HTERT RPE-1 (cell line): ENCODE measurements around the gene S100P.
"Not testable (repeated sequence)": the region's sequence is repeated elsewhere in the genome, so short reads cannot be mapped to it uniquely, and the experiment has no call there.

ENCODE experiments used
- in situ Hi-C: fragments of 300-500 bp; cut with MboI; formaldehyde crosslinking; loops from 4 replicates; pipeline ENCODE4 v1.14.3; 2020; ENCODE audit warnings: low sequenced_read_pairs

Gene S100P

GRCh38 chr4:6720202-6720699, 26.6 kb downstream of the S100P start:
- in situ Hi-C loops = no loop called here

- in situ Hi-C loops = no loop called here
Measured at GRCh38 chr4:6721121-6721520, 27.4 kb downstream of the S100P start.

- in situ Hi-C loops = no loop called here
Measured at GRCh38 chr4:6722891-6723290, 29.2 kb downstream of the S100P start.

GRCh38 chr4:6723851-6724250, 30.2 kb downstream of the S100P start:
- in situ Hi-C loops = no loop called here

DNA sequence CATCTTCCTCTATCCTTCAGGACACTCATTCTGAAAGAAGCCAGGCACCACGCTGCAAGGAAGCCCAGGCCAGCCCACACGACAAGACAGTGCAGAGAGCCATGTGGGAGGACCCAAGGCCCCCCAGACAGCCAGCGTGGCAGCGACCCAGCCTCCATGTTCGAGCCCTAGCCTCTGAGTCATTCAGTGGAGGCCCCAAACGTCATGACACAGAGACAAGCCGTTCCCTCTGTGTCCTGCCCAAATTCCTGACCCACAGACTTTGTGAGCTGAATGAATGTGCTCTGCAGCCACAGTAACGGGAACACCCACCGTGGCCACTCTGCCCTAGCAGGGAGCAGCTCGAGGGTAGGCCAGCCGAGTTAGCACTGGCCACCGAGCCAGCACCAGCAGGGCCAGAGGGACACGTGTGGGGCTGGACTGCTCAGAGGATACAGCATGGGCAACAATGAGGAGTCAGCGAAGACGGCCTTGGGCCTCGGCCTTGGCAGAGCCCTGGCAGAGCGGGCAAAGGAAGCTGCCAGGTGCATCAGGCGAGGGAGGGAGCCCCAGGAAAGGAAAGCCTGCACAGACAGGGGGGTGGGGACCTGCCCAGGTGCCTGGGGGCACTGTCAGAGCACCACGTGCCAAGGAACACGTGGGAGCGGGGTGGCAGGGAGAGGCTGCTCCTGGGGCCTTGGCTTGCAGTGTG, 30.9 kb downstream of the S100P start:
- in situ Hi-C loops = no loop called here

DNA sequence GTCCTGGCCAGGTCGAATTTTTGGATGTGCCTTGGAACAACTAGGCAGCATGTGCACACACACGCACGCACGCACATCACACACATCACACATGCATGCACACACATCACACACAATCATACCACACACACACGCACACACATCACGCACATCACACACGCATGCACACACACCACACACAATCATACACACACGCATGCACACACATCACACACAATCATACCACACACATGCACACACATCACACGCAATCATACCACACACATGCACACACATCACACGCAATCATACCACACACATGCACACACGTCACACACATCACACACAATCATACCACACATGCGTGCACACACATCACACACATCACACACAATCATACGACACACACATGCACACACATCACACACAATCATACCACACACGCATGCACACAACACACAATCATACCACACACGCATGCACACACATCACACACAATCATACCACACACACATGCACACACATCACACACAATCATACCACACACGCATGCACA, 31.8 kb downstream of the S100P start:
- in situ Hi-C loops = not testable (repeated sequence)

DNA sequence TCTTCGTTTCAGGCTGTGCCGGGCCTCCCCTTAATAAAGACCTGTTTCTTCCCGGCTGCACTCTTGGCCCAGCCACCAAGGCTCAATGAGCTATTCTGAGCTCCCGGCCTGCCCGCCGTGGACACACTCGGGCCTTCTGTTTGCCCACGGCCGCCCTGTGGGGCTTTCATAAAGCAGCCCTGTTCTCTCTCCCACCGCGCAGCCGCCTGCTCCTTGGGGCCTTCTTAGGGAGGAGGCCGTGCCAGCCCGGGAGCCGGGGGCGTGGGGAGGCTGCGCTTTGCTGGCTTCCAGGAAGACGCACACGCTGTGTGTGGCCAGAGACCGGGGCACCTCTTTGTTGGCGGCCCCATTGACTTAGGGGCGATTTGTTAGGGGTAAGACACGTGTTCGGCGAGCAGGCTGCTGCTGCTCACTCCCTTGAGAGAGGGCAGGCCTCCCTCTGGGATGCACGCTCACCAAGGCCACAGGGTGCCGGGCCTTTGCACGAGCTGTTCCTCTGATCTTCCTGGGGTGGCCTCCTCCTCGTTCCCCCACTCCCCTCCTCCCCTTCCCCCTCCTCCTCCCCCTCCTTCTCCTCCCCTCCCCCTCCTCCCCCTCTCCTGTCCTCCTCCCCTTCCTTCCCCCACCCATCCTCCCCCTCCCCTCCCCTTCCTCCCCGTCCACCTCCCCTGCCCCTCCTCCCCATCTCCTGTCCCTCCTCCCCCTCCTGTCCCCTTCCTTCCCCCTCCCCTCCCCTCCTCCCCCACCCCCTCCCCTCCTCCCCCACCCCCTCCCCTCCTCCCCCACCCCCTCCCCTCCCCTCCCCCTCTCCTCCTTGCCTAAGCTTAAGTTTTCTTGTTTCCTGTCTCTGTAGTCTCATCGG, 33.6 kb downstream of the S100P start:
- in situ Hi-C loops = no loop called here

DNA sequence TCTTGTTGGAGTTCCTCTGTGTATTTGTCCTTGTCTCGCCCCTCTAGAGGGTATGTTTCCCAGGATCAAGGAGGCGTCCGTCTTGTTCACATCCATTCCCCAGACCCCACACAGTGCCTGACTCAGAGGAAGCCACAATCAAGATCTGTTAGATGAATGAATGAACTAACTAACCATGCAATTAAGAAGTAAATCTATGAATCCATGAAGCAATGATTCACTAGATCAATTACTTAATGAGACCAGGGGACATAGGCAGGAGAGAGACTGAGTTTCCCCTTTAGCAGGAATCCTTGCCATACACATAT, 34.2 kb downstream of the S100P start:
- in situ Hi-C loops = no loop called here

DNA sequence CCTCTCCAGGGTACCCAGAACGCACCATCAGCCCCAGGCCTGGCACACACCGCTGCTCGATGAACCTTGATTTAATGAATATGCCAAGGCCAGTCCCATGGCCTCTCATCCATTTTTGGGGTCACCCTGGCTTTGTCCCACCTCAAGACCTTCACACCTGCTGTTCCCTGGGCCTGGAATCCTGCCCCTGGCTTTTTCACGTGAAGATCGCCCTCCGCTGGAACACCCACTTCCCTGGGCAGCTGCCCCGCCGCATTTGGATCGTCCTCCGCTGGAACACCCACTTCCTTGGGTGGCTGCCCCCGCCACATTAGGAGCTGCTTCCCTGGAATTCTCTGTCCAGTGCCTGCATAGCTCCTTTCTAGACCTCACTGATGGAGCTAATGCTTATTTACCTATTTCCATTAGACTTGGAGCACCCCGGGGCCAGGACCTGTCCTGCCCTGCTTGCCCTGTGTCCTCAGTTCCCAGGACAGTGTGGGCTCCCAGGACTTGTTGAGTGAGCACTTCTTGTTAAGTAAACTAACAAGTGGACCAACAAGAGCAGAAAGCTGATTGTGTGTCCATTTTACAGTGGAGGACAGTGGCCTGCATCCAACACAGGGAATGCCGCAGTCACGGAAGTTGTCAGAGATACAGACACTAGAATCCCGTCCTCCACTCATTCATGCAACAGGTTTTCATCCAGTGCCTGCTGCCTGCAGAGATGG, 34.8 kb downstream of the S100P start:
- in situ Hi-C loops = no loop called here

DNA sequence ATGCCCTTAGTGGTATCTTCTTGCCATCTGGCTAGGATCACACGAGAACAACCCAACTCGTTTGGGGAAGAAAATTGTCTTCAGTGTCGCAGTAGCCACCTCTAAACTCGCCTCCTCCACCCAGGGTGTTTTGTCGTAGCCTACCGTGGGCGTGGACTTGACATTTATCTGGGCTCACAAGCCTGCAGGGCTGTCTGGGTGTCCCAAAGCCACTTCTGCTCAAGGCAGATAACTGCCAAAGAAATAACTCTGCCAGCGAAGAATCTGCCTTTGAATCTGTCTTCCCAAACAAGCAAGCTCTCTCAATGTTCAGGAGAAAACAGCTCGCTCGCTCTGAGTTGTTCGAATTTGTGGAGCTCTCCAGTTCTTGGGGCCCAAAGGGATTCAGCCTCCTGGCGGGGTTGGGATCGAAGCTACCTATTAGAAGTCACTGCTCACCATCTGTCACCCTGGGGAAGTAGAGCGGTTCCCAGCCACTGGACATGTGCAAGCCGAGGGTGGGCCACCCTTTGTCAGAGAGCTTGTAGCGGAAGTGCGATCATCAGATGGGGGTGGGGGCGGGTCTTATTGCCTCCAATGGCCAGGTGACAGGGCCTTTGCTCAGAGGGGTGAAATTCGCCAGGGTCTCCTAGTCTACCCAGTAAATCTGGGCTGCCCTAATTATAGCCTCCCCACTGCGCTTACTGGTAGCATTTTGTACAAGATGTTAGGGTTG, 37.1 kb downstream of the S100P start:
- in situ Hi-C loops = no loop called here

DNA sequence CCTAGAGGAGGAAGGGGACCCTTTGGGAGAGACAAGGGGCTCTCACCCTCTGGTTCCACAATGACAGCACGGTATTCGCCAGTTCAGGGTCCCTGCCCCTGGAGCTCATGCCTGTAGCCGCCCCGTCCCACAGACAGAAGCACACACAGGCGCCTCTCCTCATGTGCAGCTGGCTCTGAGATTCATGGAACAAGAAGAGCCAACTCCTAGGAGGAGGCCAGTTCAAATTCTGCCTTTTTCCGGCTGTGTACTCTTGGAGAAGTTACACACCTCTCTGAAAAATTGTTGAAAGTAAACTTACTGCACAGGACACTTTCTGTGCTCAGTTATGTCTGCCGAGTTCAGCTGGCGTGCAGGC, 37.6 kb downstream of the S100P start:
- in situ Hi-C loops = no loop called here

DNA sequence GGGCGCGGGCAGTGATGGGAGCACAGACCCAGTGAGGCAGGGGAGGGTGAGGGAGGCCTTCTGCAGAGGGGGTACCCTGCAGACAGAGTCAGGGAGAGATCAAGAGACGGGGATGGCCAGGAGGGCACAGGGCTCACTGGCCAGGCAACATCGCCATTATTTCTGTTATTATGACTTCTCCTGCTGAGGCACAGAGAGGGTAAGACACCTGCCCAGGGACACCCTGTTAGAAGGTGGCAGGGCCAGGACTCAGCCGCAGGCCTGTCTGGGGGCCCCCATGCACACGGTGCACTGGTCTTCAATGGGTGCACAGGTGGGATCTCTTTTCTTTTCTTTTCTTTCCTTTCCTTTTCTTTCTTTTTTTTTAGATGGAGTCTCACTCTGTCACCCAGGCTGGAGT, 38.1 kb downstream of the S100P start:
- in situ Hi-C loops = no loop called here

- in situ Hi-C loops = no loop called here
Measured at GRCh38 chr4:6732441-6733357, 39.0 kb downstream of the S100P start.

DNA sequence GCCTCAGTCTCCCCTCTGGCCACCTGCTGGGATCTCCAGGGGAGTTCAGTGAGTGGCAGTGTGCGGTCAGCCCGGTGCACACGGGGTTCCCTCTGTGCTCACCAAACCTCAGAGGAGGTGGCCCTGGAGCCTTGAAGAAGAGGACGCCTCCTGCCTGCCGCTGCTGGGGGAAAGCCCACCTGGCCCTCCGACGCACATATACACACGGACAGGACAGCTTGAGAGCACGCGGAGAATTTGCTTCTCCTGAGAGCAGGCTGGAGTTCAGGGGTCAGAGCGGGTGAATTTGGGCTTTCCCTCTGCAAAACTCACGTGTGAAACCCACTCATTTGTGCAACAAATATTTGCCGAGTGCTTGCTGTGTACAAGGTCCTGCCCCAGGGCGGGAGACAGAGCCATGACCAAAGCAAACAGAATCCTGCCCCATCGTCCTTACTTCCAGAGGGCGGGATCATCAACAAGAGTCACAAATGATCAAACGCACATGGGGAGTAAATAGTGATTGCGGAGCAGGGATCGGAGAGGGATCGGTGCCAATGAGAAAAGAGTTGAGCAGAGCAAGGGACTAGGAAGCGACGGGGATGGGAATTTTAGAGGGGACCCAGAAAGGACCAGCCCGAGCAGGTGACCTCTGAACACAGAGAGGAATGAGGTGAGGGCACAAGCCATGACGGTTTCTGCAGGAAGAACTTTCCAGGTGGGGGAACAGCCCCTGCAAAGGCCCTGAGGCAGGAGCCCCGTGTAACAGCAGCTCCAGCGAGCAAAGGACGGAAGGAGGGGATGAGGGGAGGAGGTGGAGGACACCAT, 39.9 kb downstream of the S100P start:
- in situ Hi-C loops = no loop called here

DNA sequence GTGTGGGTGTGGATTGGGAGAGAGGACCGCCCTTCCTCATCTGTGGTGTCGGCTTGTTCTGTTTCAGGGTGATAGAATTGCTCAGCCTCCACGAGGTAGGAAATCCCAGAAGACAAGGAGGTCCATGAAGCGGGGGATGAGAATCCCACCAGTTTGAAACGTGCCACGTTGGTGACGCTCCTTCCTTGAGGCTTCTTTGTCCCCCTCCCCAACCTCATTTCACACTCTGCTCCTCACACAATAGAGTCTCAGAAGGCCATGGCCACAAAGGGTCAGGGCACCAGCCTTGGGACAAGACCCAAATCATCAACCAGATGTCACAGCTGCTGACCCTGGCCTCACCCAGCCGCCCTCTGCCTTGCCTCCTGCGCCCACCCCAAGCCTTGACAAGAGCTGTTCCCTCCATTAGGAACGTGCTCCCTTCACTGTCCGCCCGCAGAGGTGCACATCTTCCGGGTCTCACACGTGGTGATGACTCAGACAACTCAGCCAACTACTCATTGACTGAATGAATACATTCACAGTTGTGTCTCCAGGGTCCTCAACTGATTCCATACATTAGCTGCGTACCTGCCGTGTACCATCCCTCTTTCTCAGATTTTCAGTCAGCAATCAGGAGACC, 40.6 kb downstream of the S100P start:
- in situ Hi-C loops = no loop called here

DNA sequence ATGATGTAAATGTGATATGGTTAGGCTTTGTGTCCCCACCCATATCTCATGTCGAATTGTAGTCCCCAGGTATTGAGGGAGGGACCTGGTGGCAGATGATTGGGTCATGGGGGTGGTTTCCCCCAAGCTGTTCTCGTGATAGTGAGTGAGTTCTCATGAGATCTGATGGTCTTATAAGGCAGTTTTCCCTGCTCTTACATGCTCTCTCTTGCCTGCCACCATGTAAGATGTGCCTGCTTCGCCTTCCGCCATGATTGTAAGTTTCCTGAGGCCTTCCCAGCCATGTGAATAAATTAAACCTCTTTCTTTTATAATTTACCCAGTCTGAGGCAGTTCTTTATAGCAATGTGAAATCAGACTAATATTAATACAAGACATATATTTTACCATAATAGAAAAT, 46.2 kb downstream of the S100P start:
- in situ Hi-C loops = no loop called here

DNA sequence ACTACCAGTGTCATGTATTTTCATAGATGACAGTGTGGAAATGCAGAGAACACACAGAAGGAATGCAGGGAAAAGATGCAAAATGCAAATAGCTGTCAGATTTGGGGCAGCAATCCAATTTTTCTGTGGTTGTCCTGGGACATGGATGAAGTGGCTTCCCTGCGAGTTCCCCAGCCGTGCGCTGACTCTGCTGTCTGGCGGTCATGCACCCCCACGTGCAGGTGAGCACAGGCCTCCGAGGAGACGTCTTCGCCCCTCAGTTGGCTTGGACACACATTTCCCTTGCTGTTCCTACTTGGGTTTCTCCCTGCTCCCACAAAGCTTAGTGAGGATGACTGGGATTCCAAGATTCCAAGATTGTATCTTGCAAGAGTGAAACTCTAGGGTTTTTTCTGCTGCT, 46.7 kb downstream of the S100P start:
- in situ Hi-C loops = no loop called here

DNA sequence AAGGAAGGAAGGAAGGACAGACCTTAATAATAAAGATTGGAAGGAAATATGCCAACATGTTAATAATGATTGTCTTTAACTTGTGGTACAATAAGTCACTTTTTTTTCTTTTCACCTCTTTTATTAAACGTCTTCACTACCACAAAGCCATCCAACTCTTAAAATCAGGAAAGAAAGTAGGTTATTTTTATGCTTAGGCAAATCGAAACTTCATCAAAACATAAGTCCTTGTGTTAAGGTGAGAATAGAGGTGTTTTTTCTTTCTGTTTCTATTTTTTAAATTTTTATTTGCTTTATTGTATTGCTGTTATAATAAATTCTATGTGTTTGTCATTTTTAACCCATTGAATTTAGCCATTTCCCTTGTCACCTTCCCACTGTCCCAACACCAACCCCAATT, 48.8 kb downstream of the S100P start:
- in situ Hi-C loops = no loop called here

- in situ Hi-C loops = no loop called here
Measured at GRCh38 chr4:6742989-6743388, 49.3 kb downstream of the S100P start.
